Astrocyte (in vitro differentiated cells and primary cell): ENCODE results near the gene CFDP1. TPM values are rescaled to one million over a fixed set of nuclear protein-coding genes. Genes with fewer than 3 reads are reported as not detected.

Experiments
- DNase-seq: peaks from one replicate; pipeline ENCODE4 v3.0.0-alpha.2; 2010; ENCODE audit warnings: low read depth
- FAIRE-seq: peaks from 2 replicates; lab custom pipeline; 2011; peaks lifted over from hg19 to GRCh38; lab: Jason Lieb, UNC
- H2AFZ ChIP-seq: 2 replicates; pipeline ENCODE4 v1.6.0; 2012; ENCODE audit warnings: low read depth, low read length, inconsistent platforms
- H3K27ac ChIP-seq: 2 replicates; pipeline ENCODE4 v1.5.1; 2011; ENCODE audit warnings: low read depth, low read length, inconsistent platforms
- H3K27me3 ChIP-seq: 2 replicates; pipeline ENCODE4 v1.6.0; 2011; ENCODE audit warnings: low read length, inconsistent platforms; ENCODE audit not compliant: insufficient read depth
- H3K36me3 ChIP-seq: 2 replicates; pipeline ENCODE4 v1.5.1; 2011; ENCODE audit warnings: low read length, inconsistent platforms; ENCODE audit not compliant: insufficient read depth
- H3K4me1 ChIP-seq: 2 replicates; pipeline ENCODE4 v1.5.1; 2011; ENCODE audit warnings: low read length, inconsistent platforms; ENCODE audit not compliant: insufficient read depth
- H3K4me2 ChIP-seq: 2 replicates; pipeline ENCODE4 v1.6.0; 2012; ENCODE audit warnings: low read length, inconsistent platforms
- H3K4me3 ChIP-seq: 2 replicates; pipeline ENCODE4 v1.5.1; 2011; ENCODE audit warnings: low read depth, mild to moderate bottlenecking, low read length, inconsistent platforms; ENCODE audit not compliant: insufficient read depth
- H3K79me2 ChIP-seq: 2 replicates; pipeline ENCODE4 v1.6.0; 2012; ENCODE audit warnings: mild to moderate bottlenecking, low read length, inconsistent platforms; ENCODE audit not compliant: insufficient read depth
- H3K9ac ChIP-seq: 2 replicates; pipeline ENCODE4 v1.6.0; 2012; ENCODE audit warnings: mild to moderate bottlenecking, low read length, inconsistent platforms
- H3K9me3 ChIP-seq: 2 replicates; pipeline ENCODE4 v1.5.1; 2012; ENCODE audit warnings: low read depth, mild to moderate bottlenecking, low read length, inconsistent platforms; ENCODE audit not compliant: insufficient read depth
- H4K20me1 ChIP-seq: 2 replicates; pipeline ENCODE4 v1.6.0; 2012; ENCODE audit warnings: low read length, inconsistent platforms; ENCODE audit not compliant: insufficient read depth
- H3K27ac Mint-ChIP-seq: one replicate; pipeline ENCODE4 v1.8.0; 2021; ENCODE audit warnings: mild to moderate bottlenecking, mixed read lengths; ENCODE audit not compliant: unreplicated experiment
- H3K27me3 Mint-ChIP-seq: one replicate; pipeline ENCODE4 v1.8.0; 2021; ENCODE audit warnings: low read depth, mixed read lengths; ENCODE audit not compliant: unreplicated experiment
- H3K36me3 Mint-ChIP-seq: one replicate; pipeline ENCODE4 v1.8.0; 2021; ENCODE audit warnings: low read depth, mixed read lengths; ENCODE audit not compliant: unreplicated experiment
- H3K4me1 Mint-ChIP-seq: one replicate; pipeline ENCODE4 v1.8.0; 2021; ENCODE audit warnings: low read depth, mixed read lengths; ENCODE audit not compliant: unreplicated experiment
- H3K4me3 Mint-ChIP-seq: one replicate; pipeline ENCODE4 v1.8.0; 2021; ENCODE audit warnings: mild to moderate bottlenecking, moderate library complexity, mixed read lengths; ENCODE audit not compliant: unreplicated experiment
- H3K9me3 Mint-ChIP-seq: one replicate; pipeline ENCODE4 v1.8.0; 2021; ENCODE audit warnings: mild to moderate bottlenecking, mixed read lengths; ENCODE audit not compliant: unreplicated experiment
- CTCF ChIP-seq: IDR thresholded peaks from 2 replicates; pipeline ENCODE4 v1.5.1; 2011; ENCODE audit warnings: low read depth, mild to moderate bottlenecking, inconsistent platforms, low read length, moderate library complexity; ENCODE audit not compliant: insufficient read depth
- EZH2 ChIP-seq: IDR thresholded peaks from 2 replicates; pipeline ENCODE4 v1.6.1; 2012; ENCODE audit warnings: mild to moderate bottlenecking, low read length, inconsistent platforms; ENCODE audit not compliant: insufficient read depth
- total RNA-seq: library from RNA; stranded (reverse); gene quantifications from 2 replicates; pipeline ENCODE4 v1.2.1, GENCODE V29; 2021

The CFDP1 gene
- total RNA-seq, 1 donor from 2014 or later, result 36.9 TPM

- no peak overlapping the region for H3K27ac Mint-ChIP-seq
- Histone ChIP-seq H3K9me3 (no peaks in the 10 kb centered on the region), H3K36me3 (no peaks in the 10 kb centered on the region), H3K9ac (no peak overlapping the region), H3K27ac (no peak overlapping the region), H3K4me1 (no peaks in the 10 kb centered on the region), H3K79me2 (no peaks in the 10 kb centered on the region), H3K27me3 (peaks cover 2% of the 10 kb centered on the region), H4K20me1 (no peaks in the 10 kb centered on the region), H2AFZ (no peak overlapping the region), H3K4me3 (no peak overlapping the region), H3K4me2 (no peak overlapping the region)
- no peaks in the 10 kb centered on the region for H3K9me3 Mint-ChIP-seq
- H3K27me3 Mint-ChIP-seq, result peaks cover 3% of the 10 kb centered on the region
- H3K4me1 Mint-ChIP-seq, result peaks cover 13% of the 10 kb centered on the region
- no peak for FAIRE-seq
- H3K36me3 Mint-ChIP-seq, result peaks cover 7% of the 10 kb centered on the region
- DNase-seq, result no peak
- no peak overlapping the region for H3K4me3 Mint-ChIP-seq
- no peak for TF ChIP-seq EZH2
- TF ChIP-seq CTCF, result no peak
Measured at GRCh38 chr16:75481475-75481874, 48.2 kb upstream of the CFDP1 start.

- H3K36me3 Mint-ChIP-seq, result peaks cover 7% of the 10 kb centered on the region
- Histone ChIP-seq H3K4me3 (no peak overlapping the region), H3K36me3 (no peaks in the 10 kb centered on the region), H3K27ac (no peak overlapping the region), H3K4me1 (no peaks in the 10 kb centered on the region), H4K20me1 (no peaks in the 10 kb centered on the region), H3K4me2 (no peak overlapping the region), H3K9ac (no peak overlapping the region), H3K9me3 (no peaks in the 10 kb centered on the region), H3K27me3 (no peaks in the 10 kb centered on the region), H3K79me2 (no peaks in the 10 kb centered on the region), H2AFZ (no peak overlapping the region)
- peaks cover 4% of the 10 kb centered on the region for H3K9me3 Mint-ChIP-seq
- no peak overlapping the region for H3K4me3 Mint-ChIP-seq
- H3K27me3 Mint-ChIP-seq, result peaks cover 3% of the 10 kb centered on the region
- no peak overlapping the region for H3K27ac Mint-ChIP-seq
- TF ChIP-seq EZH2 (no peak), CTCF (no peak)
- FAIRE-seq, result no peak
- no peak for DNase-seq
- peaks cover 4% of the 10 kb centered on the region for H3K4me1 Mint-ChIP-seq
Measured at GRCh38 chr16:75479421-75479990, 46.2 kb upstream of the CFDP1 start.
